NB4 (cell line): Measurements from ENCODE around the gene ZNF778.

Source experiments
- DNase-seq: peaks from one replicate; pipeline ENCODE4 v3.0.0; 2010; ENCODE audit warnings: low read depth
- H3K4me3 ChIP-seq: one replicate; pipeline ENCODE4 v1.5.1; 2011; ENCODE audit warnings: mild to moderate bottlenecking, low read depth, low read length, moderate library complexity
- CTCF ChIP-seq: IDR thresholded peaks from one replicate; pipeline ENCODE4 v1.5.1; 2012; ENCODE audit warnings: low read depth, low read length
- MAX ChIP-seq: IDR thresholded peaks from 2 replicates; pipeline ENCODE4 v1.6.1; 2011; ENCODE audit warnings: low read depth, low read length
- MYC ChIP-seq: IDR thresholded peaks from 2 replicates; pipeline ENCODE4 v1.6.1; 2011; ENCODE audit warnings: low read depth, low read length
- POLR2A ChIP-seq: IDR thresholded peaks from 2 replicates; pipeline ENCODE4 v1.6.1; 2011; ENCODE audit warnings: mild to moderate bottlenecking; ENCODE audit not compliant: insufficient read length; ENCODE audit errors: extremely low read depth

ZNF778 gene

GRCh38 chr16:89280546-89281188, 63.2 kb downstream of the ZNF778 start:
- no peak for TF ChIP-seq MYC
- TF ChIP-seq POLR2A, result no peak
- no peak for TF ChIP-seq MAX
- no peak for TF ChIP-seq CTCF
- no peak for DNase-seq
- H3K4me3 ChIP-seq, result no peak overlapping the region

- DNase-seq, result no peak
- TF ChIP-seq POLR2A (no peak), MAX (no peak), CTCF (no peak), MYC (no peak)
- H3K4me3 ChIP-seq, result no peak overlapping the region
These were observed 63.7 kb downstream of the ZNF778 start for GRCh38 chr16:89281189-89281577.

- DNase-seq, result no peak
- H3K4me3 ChIP-seq, result no peak overlapping the region
- TF ChIP-seq POLR2A, result no peak
- TF ChIP-seq MAX, result no peak
- TF ChIP-seq CTCF, result no peak
- no peak for TF ChIP-seq MYC
These were observed 64.3 kb downstream of the ZNF778 start for GRCh38 chr16:89281829-89282228.

- TF ChIP-seq MYC (no peak), MAX (no peak), POLR2A (no peak), CTCF (no peak)
- DNase-seq, result no peak
- no peak overlapping the region for H3K4me3 ChIP-seq
These were observed 65.0 kb downstream of the ZNF778 start for GRCh38 chr16:89282523-89282922.

- no peak overlapping the region for H3K4me3 ChIP-seq
These were observed 65.9 kb downstream of the ZNF778 start for GRCh38 chr16:89283449-89283848.

More at GRCh38 chr16:89283449-89283848, 65.9 kb downstream of the ZNF778 start:
- TF ChIP-seq MYC, result no peak
- no peak for TF ChIP-seq POLR2A
- TF ChIP-seq MAX, result no peak
- no peak for TF ChIP-seq CTCF
- DNase-seq, result no peak
